Ovary (tissue), 3 donors: Measurements from ENCODE around the gene SUCLA2.

Source experiments
- EP300 ChIP-seq: sonication (generic); formaldehyde crosslinking; IDR thresholded peaks from one replicate; pipeline ENCODE4 v1.6.1; 2017; ENCODE audit warnings: antibody characterized with exemption
- POLR2A ChIP-seq: fragments of 450-650 bp; IDR thresholded peaks from one replicate; pipeline ENCODE4 v1.6.1; 2017; ENCODE audit warnings: antibody characterized with exemption, mild to moderate bottlenecking, moderate library complexity
- TF ChIP-seq, protein P1 (sequence below), 3 donors: fragments of 450-650 bp in 2 of 3; fragments of 200-600 bp in 1 of 3; IDR thresholded peaks; one replicate each; pipeline versions ENCODE4 v1.5.1 to v1.8.0; 2016 to 2022; ENCODE audit warnings: antibody characterized with exemption in 3 of 3, mild to moderate bottlenecking in 1 of 3
- donor health status: DM: no; HTN: no; CAD: no.

DNA sequence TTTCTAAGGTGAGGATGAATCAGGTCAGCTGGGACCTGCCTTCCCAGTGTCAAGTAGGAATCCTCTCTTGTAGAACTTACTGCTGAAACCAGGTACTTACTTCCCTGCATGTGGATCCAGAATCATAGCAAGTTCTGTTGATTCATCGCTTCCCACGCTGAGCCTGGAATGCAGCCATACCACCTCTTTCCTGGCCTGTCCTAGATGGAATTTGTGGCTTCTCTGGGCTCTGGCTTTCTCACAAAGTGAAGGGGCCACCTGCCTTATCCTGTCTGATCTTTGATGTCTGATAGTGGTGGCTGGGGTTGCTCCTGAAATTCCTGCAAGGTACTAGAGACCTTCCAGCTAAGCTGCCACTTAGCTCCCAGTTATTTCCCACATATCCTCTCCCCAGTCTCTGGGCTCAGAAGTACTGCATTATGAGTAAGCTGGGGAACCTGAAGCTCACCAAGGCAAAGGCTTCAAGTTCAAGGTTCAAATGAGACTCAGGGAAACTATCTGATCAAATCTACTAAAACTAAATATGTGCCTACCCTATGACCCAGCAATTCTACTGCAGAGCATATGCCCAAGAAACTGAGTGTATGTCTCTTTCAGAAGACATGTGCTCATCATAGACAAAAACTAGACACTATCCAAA, 103.5 kb downstream of the SUCLA2 start:
- TF ChIP-seq POLR2A (no peak), EP300 (no peak)
- TF ChIP-seq, protein P1, sequence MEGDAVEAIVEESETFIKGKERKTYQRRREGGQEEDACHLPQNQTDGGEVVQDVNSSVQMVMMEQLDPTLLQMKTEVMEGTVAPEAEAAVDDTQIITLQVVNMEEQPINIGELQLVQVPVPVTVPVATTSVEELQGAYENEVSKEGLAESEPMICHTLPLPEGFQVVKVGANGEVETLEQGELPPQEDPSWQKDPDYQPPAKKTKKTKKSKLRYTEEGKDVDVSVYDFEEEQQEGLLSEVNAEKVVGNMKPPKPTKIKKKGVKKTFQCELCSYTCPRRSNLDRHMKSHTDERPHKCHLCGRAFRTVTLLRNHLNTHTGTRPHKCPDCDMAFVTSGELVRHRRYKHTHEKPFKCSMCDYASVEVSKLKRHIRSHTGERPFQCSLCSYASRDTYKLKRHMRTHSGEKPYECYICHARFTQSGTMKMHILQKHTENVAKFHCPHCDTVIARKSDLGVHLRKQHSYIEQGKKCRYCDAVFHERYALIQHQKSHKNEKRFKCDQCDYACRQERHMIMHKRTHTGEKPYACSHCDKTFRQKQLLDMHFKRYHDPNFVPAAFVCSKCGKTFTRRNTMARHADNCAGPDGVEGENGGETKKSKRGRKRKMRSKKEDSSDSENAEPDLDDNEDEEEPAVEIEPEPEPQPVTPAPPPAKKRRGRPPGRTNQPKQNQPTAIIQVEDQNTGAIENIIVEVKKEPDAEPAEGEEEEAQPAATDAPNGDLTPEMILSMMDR (IDR thresholded peaks at IDR 0.05): no peak
